ENCODE measurements around the gene VPS41. TPM values are rescaled to one million over a fixed set of nuclear protein-coding genes. Genes with fewer than 3 reads are reported as not detected.

VPS41 gene
- total and polyA plus RNA-seq, 2 of the 13 experiments (the other 11 are each of a cell fraction or from before 2014, with no cell fraction given), result 12.1 to 43.4 TPM

- Histone ChIP-seq H3K36me3 (replicated peaks in 1 of 2; ENCODE audit: control insufficient read depth in 1 of 2, insufficient read depth in 2 of 2, low read length in 2 of 2) (no peaks in the 10 kb centered on the region), H3K9ac (ENCODE audit: insufficient read depth, low read depth, low read length) (no peak overlapping the region), H3K4me1 (ENCODE audit: insufficient read depth, low read length) (no peaks in the 10 kb centered on the region), H3K4me3 (replicated peaks in 1 of 3; ENCODE audit: insufficient read depth in 1 of 3, low read depth in 2 of 3, low read length in 3 of 3) (no peak overlapping the region), H4K20me1 (ENCODE audit: insufficient read depth, low read length) (no peaks in the 10 kb centered on the region), H3K79me2 (ENCODE audit: insufficient read depth, low read length) (no peaks in the 10 kb centered on the region), H3K27ac (ENCODE audit: extremely low read length, insufficient read depth, low read length) (no peak overlapping the region), H3K9me3 (ENCODE audit: low read length) (no peaks in the 10 kb centered on the region), H2AFZ (ENCODE audit: low read length) (no peak overlapping the region), H3K4me2 (ENCODE audit: low read depth, low read length) (no peak overlapping the region), H3K27me3 (ENCODE audit: control insufficient read depth in 1 of 2, insufficient read depth in 2 of 2, low read length in 2 of 2) (no peaks in the 10 kb centered on the region)
- ChIA-PET POLR2A (no interaction called here), CTCF (ENCODE audit: low intra/inter-chr PET ratio, low total read pairs) (no interaction called here)
- intact Hi-C loops (cut with micrococcal nuclease; ENCODE audit: unreplicated experiment) (no loop called here), in situ Hi-C loops (cut with HindIII; ENCODE audit: extremely low pct_ligation_motif_present, low pct_unique_long_range_greater_than_20kb) (no loop called here)
- DNase-seq (ENCODE audit: low spot score) (no peak), FAIRE-seq (no peak), ATAC-seq (no peak)
- WGBS (ENCODE audit: low lambda C conversion rate), result 100% methylated on average over 1 of the region's 10 CpGs
- no peak for TF ChIP-seq CTCF (CRISPR knock-in tag; IDR thresholded peaks at IDR 0.05)
- no peak for TF ChIP-seq SKIL (CRISPR knock-in tag; IDR thresholded peaks at IDR 0.05; ENCODE audit: borderline replicate concordance)
- no TSS peak for BruUV-seq (replicated peaks)
These were observed 22.7 kb downstream of the VPS41 start for GRCh38 chr7:38886265-38886664.

- 94% methylated on average over 1 of the region's 1 CpG for WGBS (ENCODE audit: low lambda C conversion rate)
- Histone ChIP-seq H3K27ac (ENCODE audit: extremely low read length, insufficient read depth, low read length) (no peak overlapping the region), H2AFZ (ENCODE audit: low read length) (no peak overlapping the region), H3K4me2 (ENCODE audit: low read depth, low read length) (no peak overlapping the region), H3K9me3 (ENCODE audit: low read length) (no peaks in the 10 kb centered on the region), H4K20me1 (ENCODE audit: insufficient read depth, low read length) (no peaks in the 10 kb centered on the region), H3K79me2 (ENCODE audit: insufficient read depth, low read length) (no peaks in the 10 kb centered on the region), H3K9ac (ENCODE audit: insufficient read depth, low read depth, low read length) (no peak overlapping the region), H3K27me3 (ENCODE audit: control insufficient read depth in 1 of 2, insufficient read depth in 2 of 2, low read length in 2 of 2) (no peaks in the 10 kb centered on the region), H3K4me3 (replicated peaks in 1 of 3; ENCODE audit: insufficient read depth in 1 of 3, low read depth in 2 of 3, low read length in 3 of 3) (no peak overlapping the region), H3K4me1 (ENCODE audit: insufficient read depth, low read length) (no peaks in the 10 kb centered on the region), H3K36me3 (replicated peaks in 1 of 2; ENCODE audit: control insufficient read depth in 1 of 2, insufficient read depth in 2 of 2, low read length in 2 of 2) (no peaks in the 10 kb centered on the region)
- in situ Hi-C loops (cut with HindIII; ENCODE audit: extremely low pct_ligation_motif_present, low pct_unique_long_range_greater_than_20kb), result no loop called here
- DNase-seq (ENCODE audit: low spot score) (no peak), ATAC-seq (no peak), FAIRE-seq (no peak)
- ChIA-PET CTCF (ENCODE audit: low intra/inter-chr PET ratio, low total read pairs) (no interaction called here), POLR2A (no interaction called here)
- TF ChIP-seq ATF7 (IDR thresholded peaks at IDR 0.05), result 0 out of 2 replicates have a peak, but pooled peaks have one; percentile 4
- TF ChIP-seq ATF7 (CRISPR knock-in tag; IDR thresholded peaks at IDR 0.05), result no peak
- no peak for TF ChIP-seq ZNF205 (CRISPR knock-in tag; IDR thresholded peaks at IDR 0.05)
- no TSS peak for BruUV-seq (replicated peaks)
- intact Hi-C loops (cut with micrococcal nuclease; ENCODE audit: unreplicated experiment), result no loop called here
These were observed 25.3 kb downstream of the VPS41 start for GRCh38 chr7:38883706-38884105.

All from HepG2 (cell line).